Panc1 (cell line): ENCODE measurements around the gene SLC8A1. TPM values are rescaled to one million over a fixed set of nuclear protein-coding genes. Genes with fewer than 3 reads are reported as not detected.

ENCODE experiments used
- ATAC-seq: fragments of 200-7000 bp; cut with Tn5 transposase; 2 replicates; pipeline ENCODE4 v1.9.1; 2020; ENCODE audit warnings: mild to moderate bottlenecking, moderate library complexity
- BruUV-seq: library from RNA; stranded (reverse); fragments of 400-500 nt; replicated peaks from 2 replicates; lab custom pipeline; 2021; lab: Mats Ljungman, UMichigan
- CTCF ChIA-PET: fragments of 300-600 bp; sonication (Branson Sonifier 250); formaldehyde crosslinking; loops from one replicate; lab custom pipeline; 2022; ENCODE audit warnings: antibody characterized with exemption; lab: Charles Lee
- POLR2A ChIA-PET: fragments of 300-600 bp; sonication (Branson Sonifier 250); formaldehyde crosslinking; loops from one replicate; lab custom pipeline; 2022; ENCODE audit warnings: antibody characterized with exemption; lab: Charles Lee
- DNase-seq: peaks from one replicate; pipeline ENCODE4 v3.0.0-alpha.2; 2010; ENCODE audit warnings: low read depth, low spot score
- H3K27ac ChIP-seq: 2 replicates; pipeline ENCODE4 v1.5.1; 2011; ENCODE audit warnings: mild to moderate bottlenecking, low read length, inconsistent platforms
- H3K27me3 ChIP-seq: fragments of 200-500 bp; sonication (Bioruptor generic); 2 replicates; pipeline ENCODE4 v1.6.0; 2014; ENCODE audit warnings: low read length, inconsistent platforms; ENCODE audit not compliant: control insufficient read depth, insufficient read depth
- H3K36me3 ChIP-seq: fragments of 200-500 bp; sonication (Bioruptor generic); 2 replicates; pipeline ENCODE4 v1.5.1; 2014; ENCODE audit warnings: inconsistent platforms, mild to moderate bottlenecking, low read length, moderate library complexity; ENCODE audit not compliant: control insufficient read depth, insufficient read depth
- H3K4me1 ChIP-seq: 2 replicates; pipeline ENCODE4 v1.5.1; 2011; ENCODE audit warnings: inconsistent platforms, mild to moderate bottlenecking, low read length, moderate library complexity; ENCODE audit not compliant: control insufficient read depth, insufficient read depth
- H3K4me3 ChIP-seq, 2 experiments: 2 replicates each; pipeline ENCODE4 v1.5.1; 2011 to 2012; ENCODE audit warnings: low read depth in 2 of 2, low read length in 2 of 2, mild to moderate bottlenecking in 2 of 2, inconsistent platforms in 1 of 2, moderate library complexity in 1 of 2
- H3K9me3 ChIP-seq: fragments of 200-500 bp; sonication (Bioruptor generic); 2 replicates; pipeline ENCODE4 v1.5.1; 2014; ENCODE audit warnings: low read depth, mild to moderate bottlenecking, inconsistent platforms, low read length, moderate library complexity; ENCODE audit not compliant: control insufficient read depth, insufficient read depth
- CTCF ChIP-seq: fragments of 450-650 bp; IDR thresholded peaks from 2 replicates; pipeline ENCODE4 v1.5.1; 2017; ENCODE audit warnings: mild to moderate bottlenecking
- POLR2AphosphoS5 ChIP-seq: IDR thresholded peaks from 2 replicates; pipeline ENCODE4 v1.6.1; 2012; ENCODE audit warnings: mild to moderate bottlenecking, low read depth, low read length, moderate library complexity
- REST ChIP-seq, 2 experiments: IDR thresholded peaks; 2 replicates each; pipeline ENCODE4 v1.6.1; 2011 to 2012; ENCODE audit warnings: low read depth in 2 of 2, control low read depth in 1 of 2, low read length in 1 of 2, mild to moderate bottlenecking in 1 of 2, moderate library complexity in 1 of 2; ENCODE audit not compliant: insufficient read depth in 1 of 2
- SIN3A ChIP-seq: IDR thresholded peaks from 2 replicates; pipeline ENCODE4 v1.6.1; 2012; ENCODE audit warnings: low read depth, mild to moderate bottlenecking, low read length, moderate library complexity, borderline replicate concordance; ENCODE audit not compliant: insufficient read depth
- TCF7L2 ChIP-seq: IDR thresholded peaks from 2 replicates; pipeline ENCODE4 v1.6.1; 2011; ENCODE audit warnings: mild to moderate bottlenecking, low read depth, low read length, inconsistent platforms
- in situ Hi-C: cut with HindIII; loops from 2 replicates; pipeline ENCODE4 v1.10.0; 2016; ENCODE audit warnings: low sequenced_read_pairs, low pct_unique_long_range_greater_than_20kb
- intact Hi-C: fragments of 100-400 bp; cut with micrococcal nuclease; formaldehyde crosslinking; loops from one replicate; pipeline ENCODE4 v1.10.0; 2022; ENCODE audit not compliant: unreplicated experiment
- total RNA-seq: library from RNA; stranded (reverse); gene quantifications from one replicate; pipeline ENCODE4 v1.2.1, GENCODE V29; 2021; ENCODE audit not compliant: unreplicated experiment

The SLC8A1 gene
- total RNA-seq, 1 experiment from 2014 or later, result 0.59 TPM

GRCh38 chr2:40384233-40384632 lies 67.7 kb downstream of the SLC8A1 start:
- in situ Hi-C loops, result no loop called here
- DNase-seq (no peak), ATAC-seq (no peak)
- H3K27me3 ChIP-seq, result no peaks in the 10 kb centered on the region
- no peak overlapping the region for H3K4me3 ChIP-seq
- BruUV-seq, result no TSS peak
- POLR2A ChIA-PET, result no interaction called here
- H3K36me3 ChIP-seq, result no peaks in the 10 kb centered on the region
- intact Hi-C loops, result no loop called here
- TF ChIP-seq CTCF (no peak), TCF7L2 (no peak), POLR2AphosphoS5 (no peak), SIN3A (no peak), REST (IDR thresholded peaks at IDR 0.05; ENCODE audit: insufficient read depth in 1 of 2, low read depth in 2 of 2, low read length in 1 of 2) (no peak)
- no peak overlapping the region for H3K27ac ChIP-seq
- CTCF ChIA-PET, result no interaction called here
- H3K9me3 ChIP-seq, result peaks cover 4% of the 10 kb centered on the region; the same call in 1 of the 2 replicates
- H3K4me1 ChIP-seq, result no peaks in the 10 kb centered on the region

- Histone ChIP-seq H3K9me3 (peaks cover 4% of the 10 kb centered on the region; the same call in 1 of the 2 replicates), H3K27ac (no peak overlapping the region), H3K36me3 (no peaks in the 10 kb centered on the region), H3K27me3 (no peaks in the 10 kb centered on the region), H3K4me1 (no peaks in the 10 kb centered on the region), H3K4me3 (no peak overlapping the region)
- POLR2A ChIA-PET, result no interaction called here
- in situ Hi-C loops, result no loop called here
- DNase-seq (no peak), ATAC-seq (no peak)
- TF ChIP-seq REST (IDR thresholded peaks at IDR 0.05; ENCODE audit: insufficient read depth in 1 of 2, low read depth in 2 of 2, low read length in 1 of 2), result no peak
- no TSS peak for BruUV-seq
- intact Hi-C loops, result no loop called here
- CTCF ChIA-PET, result no interaction called here
Observed at GRCh38 chr2:40380721-40381120, 71.2 kb downstream of the SLC8A1 start.
